SW480 (cell line): ENCODE measurements around the gene PLIN4.

Experiments
- DNase-seq: peaks from one replicate; pipeline ENCODE4 v3.0.0-alpha.2; 2016; ENCODE audit warnings: low spot score

Gene PLIN4

GRCh38 chr19:4524808-4525562 lies 6.7 kb upstream of the PLIN4 start:
- no peak for DNase-seq

GRCh38 chr19:4523306-4524110 lies 5.2 kb upstream of the PLIN4 start:
- no peak for DNase-seq

- DNase-seq = no peak
Measured at GRCh38 chr19:4522291-4523002, 4.2 kb upstream of the PLIN4 start.

GRCh38 chr19:4521888-4522242 lies 3.6 kb upstream of the PLIN4 start:
- no peak for DNase-seq

- no peak for DNase-seq
Measured at GRCh38 chr19:4521170-4521887, 3.0 kb upstream of the PLIN4 start.

- DNase-seq = no peak
Measured at GRCh38 chr19:4519521-4520277, 1.4 kb upstream of the PLIN4 start.

GRCh38 chr19:4519172-4519496 lies 848 bp upstream of the PLIN4 start:
- DNase-seq = no peak

- DNase-seq = no peak
Measured at GRCh38 chr19:4517451-4518057, 732 bp downstream of the PLIN4 start.

- no peak for DNase-seq
Measured at GRCh38 chr19:4516939-4517300, 1.4 kb downstream of the PLIN4 start.

GRCh38 chr19:4516199-4516938 lies 1.9 kb downstream of the PLIN4 start:
- DNase-seq = no peak

- DNase-seq = no peak
Measured at GRCh38 chr19:4515732-4516131, 2.6 kb downstream of the PLIN4 start.

GRCh38 chr19:4513248-4513647 lies 5.0 kb downstream of the PLIN4 start:
- DNase-seq = no peak

- no peak for DNase-seq
Measured at GRCh38 chr19:4512070-4512469, 6.2 kb downstream of the PLIN4 start.

- DNase-seq = no peak
Measured at GRCh38 chr19:4511300-4512054, 6.8 kb downstream of the PLIN4 start.

- no peak for DNase-seq
Measured at GRCh38 chr19:4510435-4511255, 7.6 kb downstream of the PLIN4 start.

- no peak for DNase-seq
Measured at GRCh38 chr19:4508698-4509097, 9.6 kb downstream of the PLIN4 start.

GRCh38 chr19:4507804-4508203 lies 10.5 kb downstream of the PLIN4 start:
- no peak for DNase-seq

GRCh38 chr19:4507150-4507452 lies 11.2 kb downstream of the PLIN4 start:
- no peak for DNase-seq
